ENCODE results near the gene VAV2.
"Not testable (repeated sequence)": the region's sequence is repeated elsewhere in the genome, so short reads cannot be mapped to it uniquely, and the experiment has no call there.

The VAV2 gene

GRCh38 chr9:133938753-133939152, 53.4 kb downstream of the VAV2 start:
- no peak for DNase-seq (ENCODE audit: low read depth in 2 of 3, low spot score in 2 of 3)

GRCh38 chr9:133938086-133938485, 54.0 kb downstream of the VAV2 start:
- DNase-seq (ENCODE audit: low read depth in 2 of 3, low spot score in 2 of 3) = no peak

- DNase-seq (ENCODE audit: low read depth in 2 of 3, low spot score in 2 of 3) = no peak
Observed at GRCh38 chr9:133937120-133937519, 55.0 kb downstream of the VAV2 start.

GRCh38 chr9:133935328-133936005, 56.7 kb downstream of the VAV2 start:
- no peak for DNase-seq (ENCODE audit: low read depth in 2 of 3, low spot score in 2 of 3)

- DNase-seq (ENCODE audit: low read depth in 2 of 3, low spot score in 2 of 3) = no peak
Observed at GRCh38 chr9:133934482-133935232, 57.5 kb downstream of the VAV2 start.

GRCh38 chr9:133933426-133934026, 58.6 kb downstream of the VAV2 start:
- DNase-seq (ENCODE audit: low read depth in 2 of 3, low spot score in 2 of 3) = no peak

GRCh38 chr9:133932633-133933032, 59.5 kb downstream of the VAV2 start:
- DNase-seq (ENCODE audit: low read depth in 2 of 3, low spot score in 2 of 3) = no peak

GRCh38 chr9:133932181-133932580, 59.9 kb downstream of the VAV2 start:
- no peak for DNase-seq (ENCODE audit: low read depth in 2 of 3, low spot score in 2 of 3)

- DNase-seq (ENCODE audit: low read depth in 2 of 3, low spot score in 2 of 3) = no peak
Observed at GRCh38 chr9:133930682-133931485, 61.2 kb downstream of the VAV2 start.

- no peak for DNase-seq (ENCODE audit: low read depth in 2 of 3, low spot score in 2 of 3)
Observed at GRCh38 chr9:133930046-133930681, 62.0 kb downstream of the VAV2 start.

GRCh38 chr9:133929599-133929998, 62.5 kb downstream of the VAV2 start:
- no peak for DNase-seq (ENCODE audit: low read depth in 2 of 3, low spot score in 2 of 3)

- no peak for DNase-seq (ENCODE audit: low read depth in 2 of 3, low spot score in 2 of 3)
Observed at GRCh38 chr9:133928248-133928764, 63.8 kb downstream of the VAV2 start.

GRCh38 chr9:133927041-133927440, 65.1 kb downstream of the VAV2 start:
- no peak for DNase-seq (ENCODE audit: low read depth in 2 of 3, low spot score in 2 of 3)

- DNase-seq (ENCODE audit: low read depth in 2 of 3, low spot score in 2 of 3) = no peak
Observed at GRCh38 chr9:133926165-133926856, 65.8 kb downstream of the VAV2 start.

- no peak for DNase-seq (ENCODE audit: low read depth in 2 of 3, low spot score in 2 of 3)
Observed at GRCh38 chr9:133924453-133924852, 67.7 kb downstream of the VAV2 start.

GRCh38 chr9:133923608-133924007, 68.5 kb downstream of the VAV2 start:
- DNase-seq (ENCODE audit: low read depth in 2 of 3, low spot score in 2 of 3) = not testable (repeated sequence)

- no peak for DNase-seq (ENCODE audit: low read depth in 2 of 3, low spot score in 2 of 3)
Observed at GRCh38 chr9:133921866-133922265, 70.3 kb downstream of the VAV2 start.

- DNase-seq (ENCODE audit: low read depth in 2 of 3, low spot score in 2 of 3) = no peak
Observed at GRCh38 chr9:133920471-133920870, 71.7 kb downstream of the VAV2 start.

GRCh38 chr9:133919253-133920115, 72.6 kb downstream of the VAV2 start:
- no peak for DNase-seq (ENCODE audit: low read depth in 2 of 3, low spot score in 2 of 3)

Measured in activated CD8-positive, alpha-beta memory T cell treated with anti-CD3 and anti-CD28 coated beads for 48 hours (primary cell).